GM21786 (cell line): ENCODE results near the gene MRPL14.
"Not testable (repeated sequence)": the region's sequence is repeated elsewhere in the genome, so short reads cannot be mapped to it uniquely, and the experiment has no call there.

Experiments
- ATAC-seq: cut with Tn5 transposase; IDR thresholded peaks from one replicate; pipeline ENCODE4 v1.9.1; 2021; ENCODE audit not compliant: unreplicated experiment

MRPL14 gene

GRCh38 chr6:44102527-44102926 lies 24.7 kb downstream of the MRPL14 start:
- ATAC-seq, result no peak

DNA sequence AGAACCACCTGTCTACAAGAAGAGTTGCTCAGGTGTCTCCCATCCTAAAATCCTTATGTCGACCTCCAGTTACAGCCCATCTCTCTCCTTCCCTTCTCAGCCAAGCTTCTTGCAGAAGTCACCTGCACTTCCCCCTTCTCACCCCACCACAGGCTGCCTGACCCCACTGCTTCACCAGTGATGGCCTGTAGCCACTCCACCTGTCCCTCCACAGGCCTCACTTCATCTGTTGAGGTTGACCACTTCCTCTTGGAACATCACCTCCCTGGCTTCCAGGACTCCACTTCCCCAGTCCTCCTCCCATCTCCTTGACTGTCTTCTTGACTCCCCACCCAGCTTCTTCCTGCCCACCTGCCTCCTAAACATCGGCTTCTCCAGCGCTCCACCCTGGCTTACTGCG lies 25.4 kb downstream of the MRPL14 start:
- ATAC-seq, result no peak

DNA sequence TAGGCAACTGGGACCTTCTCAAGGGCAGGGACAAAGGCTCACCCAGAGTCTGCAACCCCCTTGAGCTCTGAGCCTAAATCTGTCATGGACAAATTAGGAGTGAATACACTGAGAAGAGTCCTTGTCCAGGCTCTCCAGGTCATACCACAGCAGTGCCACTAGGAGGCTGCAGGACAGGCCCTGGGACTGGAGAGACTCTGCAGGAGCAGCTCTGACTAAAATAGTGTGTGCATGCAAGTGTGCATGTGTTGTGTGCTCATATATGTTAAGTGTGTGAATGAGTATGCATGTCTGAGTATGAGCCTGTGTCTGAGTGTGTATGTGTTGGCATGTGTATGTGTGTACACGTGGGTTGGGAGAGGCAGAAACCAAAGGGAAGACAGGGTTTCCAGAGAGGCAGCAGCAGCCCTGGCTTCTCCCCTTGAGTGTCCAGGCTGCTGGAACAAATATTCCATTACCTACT lies 27.1 kb downstream of the MRPL14 start:
- ATAC-seq, result no peak

DNA sequence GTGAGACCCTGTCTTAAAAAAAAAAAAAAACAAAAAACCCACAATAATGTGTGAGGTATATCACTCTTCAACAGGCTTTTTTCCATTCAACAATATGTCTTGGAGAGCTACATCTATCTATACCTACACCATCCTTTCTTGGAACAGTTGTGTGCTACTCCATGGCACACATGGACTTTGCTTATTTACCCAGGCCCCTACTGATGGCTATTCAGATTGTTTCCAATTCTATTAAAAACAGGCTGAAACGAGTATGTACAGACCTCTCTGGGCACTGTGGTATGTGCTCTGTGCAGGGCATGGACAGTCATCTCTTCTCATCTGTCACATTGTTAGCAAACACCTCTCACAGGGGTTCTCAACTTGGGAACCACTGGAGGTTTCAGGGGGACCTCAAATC lies 28.1 kb downstream of the MRPL14 start:
- ATAC-seq, result no peak

DNA sequence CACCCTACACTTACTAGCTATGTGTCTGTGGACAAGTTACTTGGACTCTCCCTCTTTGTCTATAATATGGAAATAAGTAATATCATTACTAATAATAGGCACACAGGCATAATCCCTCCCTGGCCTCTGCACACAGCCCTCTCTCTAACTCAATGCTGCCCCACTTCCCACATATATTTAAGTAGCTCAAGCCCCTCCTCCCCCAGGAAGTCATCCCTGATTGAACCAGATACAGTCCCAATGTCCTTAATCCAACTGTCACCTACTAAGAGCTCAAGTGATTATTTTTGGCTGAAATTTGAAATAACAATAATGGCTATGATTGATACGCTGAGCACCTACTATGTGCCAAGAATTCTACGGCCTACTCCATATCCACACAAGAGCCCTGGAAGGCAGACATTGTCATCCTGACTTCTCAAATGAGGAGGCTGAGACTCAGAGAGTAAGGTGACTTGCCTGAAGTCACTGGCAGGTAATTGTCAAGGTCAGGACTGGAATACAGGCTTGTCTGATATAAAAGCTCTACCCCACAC lies 29.4 kb downstream of the MRPL14 start:
- ATAC-seq, result no peak

- ATAC-seq, result peak; percentile 70
Measured at GRCh38 chr6:44096612-44097011, 30.6 kb downstream of the MRPL14 start.

DNA sequence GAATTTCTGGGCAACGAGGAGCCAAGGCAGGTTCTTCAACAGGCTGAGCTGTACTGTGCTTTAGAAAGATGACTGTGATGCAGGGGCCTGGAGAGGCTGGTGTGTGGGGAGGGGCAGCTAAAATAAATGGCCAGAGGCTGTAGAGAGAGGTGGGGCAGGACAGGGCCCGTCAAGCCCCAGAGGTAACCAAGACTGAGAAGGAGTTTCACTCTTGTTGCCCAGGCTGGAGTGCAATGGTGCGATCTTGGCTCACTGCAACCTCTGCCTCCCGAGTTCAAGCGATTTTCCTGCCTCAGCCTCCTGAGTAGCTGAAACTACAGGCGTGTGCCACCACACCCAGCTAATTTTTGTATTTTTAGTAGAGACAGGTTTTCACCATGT lies 32.0 kb downstream of the MRPL14 start:
- ATAC-seq, result not testable (repeated sequence)

GRCh38 chr6:44094403-44095242 lies 32.6 kb downstream of the MRPL14 start:
- ATAC-seq, result no peak

- ATAC-seq, result no peak
Measured at GRCh38 chr6:44093750-44094402, 33.4 kb downstream of the MRPL14 start.

DNA sequence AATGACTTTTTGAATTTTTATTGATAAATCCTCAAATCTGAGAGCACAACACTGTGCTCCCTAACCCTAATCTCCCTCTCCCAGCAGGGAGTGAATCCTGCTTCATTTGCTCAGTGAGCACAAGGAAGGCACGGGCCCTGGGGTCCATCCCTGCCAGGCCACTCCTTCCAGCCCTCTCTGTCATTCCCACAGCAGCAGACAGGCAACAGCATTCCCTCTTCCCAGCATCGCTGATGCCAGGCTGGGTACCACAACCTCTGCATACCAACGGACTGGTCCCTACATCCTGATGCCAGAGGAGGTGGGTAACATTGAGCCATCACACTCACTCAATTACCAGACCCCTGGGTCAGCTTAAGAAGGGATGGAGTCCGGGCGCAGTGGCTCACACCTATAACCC lies 34.2 kb downstream of the MRPL14 start:
- no peak for ATAC-seq

DNA sequence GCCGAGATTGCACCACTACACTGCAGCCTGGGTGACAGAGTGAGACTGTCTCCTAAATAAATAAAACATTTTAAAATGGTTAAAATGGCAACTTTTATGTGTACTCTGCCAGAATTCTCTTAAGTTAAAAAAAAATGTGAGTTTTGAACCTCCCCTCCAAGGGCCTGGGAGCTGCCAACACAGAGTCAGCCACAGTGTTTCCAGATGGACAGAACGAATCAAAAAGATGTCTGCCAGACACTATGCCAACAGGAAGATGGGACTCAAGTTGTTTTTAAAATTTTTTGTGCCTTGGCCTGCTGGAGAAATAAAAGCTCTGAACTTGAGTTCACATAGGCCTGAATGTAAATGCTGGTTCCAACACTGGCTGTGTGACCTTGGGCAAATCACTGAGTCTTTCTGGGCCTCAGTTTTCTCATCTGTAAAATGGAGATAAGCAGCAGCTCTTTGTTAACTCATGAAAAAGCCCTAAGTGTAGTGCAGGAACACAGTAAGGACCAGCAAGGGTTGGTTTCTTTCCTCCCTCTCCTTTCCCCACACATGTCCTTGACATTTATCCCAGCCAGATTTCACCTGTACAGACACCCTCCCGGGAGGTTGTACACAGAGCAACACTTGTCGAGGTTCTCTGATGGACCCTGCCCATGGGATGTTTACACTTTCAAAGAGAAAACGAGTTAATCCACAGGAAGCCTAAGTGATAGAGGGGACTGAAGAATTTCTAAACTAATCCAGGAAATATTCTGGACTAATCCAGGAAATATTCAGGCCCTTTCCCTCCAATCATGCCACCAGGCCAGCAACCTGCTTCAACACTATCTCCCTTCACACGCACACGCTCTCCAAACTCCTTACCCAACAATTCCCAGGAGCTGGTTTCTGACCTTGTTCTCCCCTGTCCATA lies 35.0 kb downstream of the MRPL14 start:
- no peak for ATAC-seq

GRCh38 chr6:44091356-44091755 lies 35.9 kb downstream of the MRPL14 start:
- ATAC-seq, result not testable (repeated sequence)

DNA sequence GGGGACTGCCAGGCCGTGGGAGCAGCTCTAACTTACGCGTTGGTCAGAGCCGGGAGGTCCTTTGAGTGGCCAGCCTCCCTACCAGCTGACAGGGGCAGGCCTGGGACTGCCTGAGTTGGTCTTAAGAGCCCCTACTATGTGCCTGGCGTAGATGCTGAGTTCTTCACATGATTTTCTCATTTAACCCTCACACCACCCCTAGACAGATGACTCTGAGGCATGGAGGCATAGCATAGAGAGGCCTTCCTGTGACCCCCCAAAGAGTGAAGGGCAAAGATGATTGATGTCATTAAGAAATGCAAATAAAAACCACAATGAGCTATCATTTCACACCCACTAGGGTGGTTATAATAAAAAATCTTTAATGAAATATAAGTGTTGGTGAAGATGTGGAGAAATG lies 36.8 kb downstream of the MRPL14 start:
- no peak for ATAC-seq

GRCh38 chr6:44088827-44089590 lies 38.2 kb downstream of the MRPL14 start:
- ATAC-seq, result no peak

GRCh38 chr6:44087623-44088022 lies 39.6 kb downstream of the MRPL14 start:
- no peak for ATAC-seq

DNA sequence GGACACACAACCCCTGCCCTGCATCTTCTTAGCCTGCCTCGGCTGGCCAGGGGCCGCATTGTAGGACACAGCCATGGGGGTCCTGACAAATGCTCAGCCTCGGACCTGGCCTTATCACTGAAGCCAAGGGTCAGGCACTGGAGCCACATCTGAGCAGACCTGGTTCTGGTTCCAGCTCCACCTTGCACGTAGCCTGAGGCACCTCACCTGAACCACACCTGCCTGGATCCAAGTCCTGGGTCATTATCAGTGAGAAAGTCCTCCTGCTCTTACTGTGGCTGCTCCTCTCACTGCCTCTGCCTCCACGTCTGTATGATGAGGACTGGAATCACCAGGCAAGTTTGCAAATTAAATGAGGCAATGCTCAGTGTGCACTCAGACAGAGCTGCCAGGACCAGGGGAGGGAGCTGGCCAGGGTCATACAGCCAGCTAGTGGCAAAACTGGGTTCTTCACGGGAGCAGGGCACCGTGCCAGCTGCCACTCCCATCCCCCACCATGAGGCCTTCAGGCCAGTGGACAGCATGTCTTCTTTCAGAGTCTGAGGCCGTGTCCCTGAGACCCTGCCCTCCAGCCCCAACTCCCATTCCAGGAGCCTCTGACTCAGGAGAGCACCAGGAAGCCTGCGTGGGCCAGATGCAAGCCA lies 40.2 kb downstream of the MRPL14 start:
- no peak for ATAC-seq

DNA sequence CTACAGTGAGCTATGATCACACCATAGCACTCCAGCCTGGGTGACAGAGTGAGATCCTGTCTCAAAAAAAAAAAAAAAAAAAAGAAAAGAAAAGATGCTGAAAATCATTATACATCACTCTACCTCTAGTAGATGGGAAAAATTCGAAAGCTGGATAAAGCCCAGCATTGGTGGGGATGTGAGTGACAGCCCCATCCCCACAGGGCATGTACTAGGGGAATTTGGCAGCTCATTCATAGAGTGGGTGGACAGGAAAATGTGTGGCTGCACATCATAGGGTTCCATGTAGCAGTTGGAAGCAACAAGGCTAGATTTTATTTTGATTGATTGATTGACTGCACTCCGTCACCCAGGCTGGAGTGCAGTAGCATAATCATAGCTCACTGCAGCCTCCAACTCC lies 42.0 kb downstream of the MRPL14 start:
- no peak for ATAC-seq

- ATAC-seq, result no peak
Measured at GRCh38 chr6:44084231-44085014, 42.8 kb downstream of the MRPL14 start.

DNA sequence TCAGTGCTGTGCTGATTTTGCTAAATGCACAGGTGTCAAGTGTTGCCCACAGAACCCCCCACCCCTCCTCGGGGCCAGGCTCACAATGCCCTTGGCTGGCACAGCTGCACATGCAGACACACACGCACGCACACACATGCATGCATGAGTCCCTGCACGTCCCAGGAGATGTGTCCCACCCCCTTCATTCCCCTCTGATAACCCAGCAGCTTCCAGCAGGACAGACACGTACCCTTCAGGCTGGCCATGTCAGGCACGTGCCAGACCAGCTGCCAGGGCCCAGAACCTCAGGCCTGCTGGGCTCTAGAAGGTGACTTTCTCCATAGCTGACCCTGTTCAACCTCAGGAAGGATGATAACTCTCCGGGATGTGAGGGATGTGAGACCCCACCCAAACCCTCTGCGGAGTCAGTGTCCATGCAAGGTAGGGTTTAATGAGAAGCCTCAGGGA lies 44.4 kb downstream of the MRPL14 start:
- ATAC-seq, result no peak
